Measurements from ENCODE around the gene TMEM97.
A peak's percentile ranks its signal among the peaks of the same experiment; 100 is the strongest.

The TMEM97 gene

GRCh38 chr17:28367641-28368305 is 48.8 kb downstream of the TMEM97 start:
- no peak for DNase-seq

- no peak for DNase-seq
Measured at GRCh38 chr17:28368306-28368831, 49.4 kb downstream of the TMEM97 start.

- no peak for DNase-seq
Measured at GRCh38 chr17:28368915-28369683, 50.1 kb downstream of the TMEM97 start.

- DNase-seq = no peak
Measured at GRCh38 chr17:28369684-28370034, 50.7 kb downstream of the TMEM97 start.

- DNase-seq = peak in 1 of 2 experiments; percentile 38
Measured at GRCh38 chr17:28370035-28370743, 51.2 kb downstream of the TMEM97 start, which contains the start of gene VTN. Gene VTN (minus strand): TSS chr17:28370307. CDS start chr17:28370203, 104 bp downstream.

- DNase-seq = no peak
Measured at GRCh38 chr17:28370744-28371103, 51.7 kb downstream of the TMEM97 start.

- peak; percentile 93 for DNase-seq
Measured at GRCh38 chr17:28371245-28372202, 52.5 kb downstream of the TMEM97 start, which contains the start of gene SARM1. Gene SARM1 (plus strand): TSS chr17:28371694. CDS start chr17:28372033, 339 bp downstream.

GRCh38 chr17:28372203-28372944 is 53.4 kb downstream of the TMEM97 start:
- DNase-seq = peak; percentile 15 to 24

- peak in 1 of 2 experiments; percentile 3 for DNase-seq
Measured at GRCh38 chr17:28372945-28373274, 53.9 kb downstream of the TMEM97 start.
